ENCODE measurements around the gene GLRA1. TPM values are rescaled to one million over a fixed set of nuclear protein-coding genes. Genes with fewer than 3 reads are reported as not detected.

Gene GLRA1
- total RNA-seq, 1 experiment from 2014 or later, result not detected

GRCh38 chr5:151923866-151924476 is 680 bp downstream of the GLRA1 start:
- H3K9me3 ChIP-seq (ENCODE audit: control insufficient read depth, insufficient read depth, low read depth, low read length), result no peaks in the 10 kb centered on the region
- in situ Hi-C loops (cut with HindIII; ENCODE audit: low pct_unique_long_range_greater_than_20kb, low sequenced_read_pairs) (no loop called here), intact Hi-C loops (cut with micrococcal nuclease; ENCODE audit: unreplicated experiment) (loop anchor here (10.0 kb wide), 2 partner anchors 221 to 361 kb away; no protein-coding TSS in a partner anchor)
- TF ChIP-seq SIN3A (IDR thresholded peaks at IDR 0.05; ENCODE audit: borderline replicate concordance, insufficient read depth, low read depth, low read length) (no peak), TCF7L2 (IDR thresholded peaks at IDR 0.05; ENCODE audit: low read depth, low read length) (no peak), REST (IDR thresholded peaks at IDR 0.05; ENCODE audit: insufficient read depth in 1 of 2, low read depth in 2 of 2, low read length in 1 of 2) (0 out of 4 replicates have a peak, but pooled peaks of 1 of the 2 experiments have one; percentile 61), POLR2AphosphoS5 (IDR thresholded peaks at IDR 0.05; ENCODE audit: low read depth, low read length) (no peak)
- TF ChIP-seq, protein P1, sequence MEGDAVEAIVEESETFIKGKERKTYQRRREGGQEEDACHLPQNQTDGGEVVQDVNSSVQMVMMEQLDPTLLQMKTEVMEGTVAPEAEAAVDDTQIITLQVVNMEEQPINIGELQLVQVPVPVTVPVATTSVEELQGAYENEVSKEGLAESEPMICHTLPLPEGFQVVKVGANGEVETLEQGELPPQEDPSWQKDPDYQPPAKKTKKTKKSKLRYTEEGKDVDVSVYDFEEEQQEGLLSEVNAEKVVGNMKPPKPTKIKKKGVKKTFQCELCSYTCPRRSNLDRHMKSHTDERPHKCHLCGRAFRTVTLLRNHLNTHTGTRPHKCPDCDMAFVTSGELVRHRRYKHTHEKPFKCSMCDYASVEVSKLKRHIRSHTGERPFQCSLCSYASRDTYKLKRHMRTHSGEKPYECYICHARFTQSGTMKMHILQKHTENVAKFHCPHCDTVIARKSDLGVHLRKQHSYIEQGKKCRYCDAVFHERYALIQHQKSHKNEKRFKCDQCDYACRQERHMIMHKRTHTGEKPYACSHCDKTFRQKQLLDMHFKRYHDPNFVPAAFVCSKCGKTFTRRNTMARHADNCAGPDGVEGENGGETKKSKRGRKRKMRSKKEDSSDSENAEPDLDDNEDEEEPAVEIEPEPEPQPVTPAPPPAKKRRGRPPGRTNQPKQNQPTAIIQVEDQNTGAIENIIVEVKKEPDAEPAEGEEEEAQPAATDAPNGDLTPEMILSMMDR (IDR thresholded peaks at IDR 0.05), result peak; percentile 75
- H3K27me3 ChIP-seq (ENCODE audit: control insufficient read depth, insufficient read depth, low read length), result peaks cover 6% of the 10 kb centered on the region; the same call in 1 of the 2 replicates
- ATAC-seq (peak; percentile 84), DNase-seq (ENCODE audit: low read depth, low spot score) (no peak)
- no peaks in the 10 kb centered on the region for H3K36me3 ChIP-seq (ENCODE audit: control insufficient read depth, insufficient read depth, low read length)
- H3K4me1 ChIP-seq (ENCODE audit: control insufficient read depth, insufficient read depth, low read length), result no peaks in the 10 kb centered on the region; the same call in 1 of the 2 replicates
- no TSS peak for BruUV-seq (replicated peaks)
- ChIA-PET POLR2A (no interaction called here), CTCF (interaction anchor here (0.6 kb wide), 1 partner anchor 370 kb away, joined by 5 read pairs; no protein-coding TSS in a partner anchor)
- no peak overlapping the region for H3K4me3 ChIP-seq (ENCODE audit: low read depth in 2 of 2, low read length in 2 of 2)
- no peak overlapping the region for H3K27ac ChIP-seq (ENCODE audit: low read length)

DNA sequence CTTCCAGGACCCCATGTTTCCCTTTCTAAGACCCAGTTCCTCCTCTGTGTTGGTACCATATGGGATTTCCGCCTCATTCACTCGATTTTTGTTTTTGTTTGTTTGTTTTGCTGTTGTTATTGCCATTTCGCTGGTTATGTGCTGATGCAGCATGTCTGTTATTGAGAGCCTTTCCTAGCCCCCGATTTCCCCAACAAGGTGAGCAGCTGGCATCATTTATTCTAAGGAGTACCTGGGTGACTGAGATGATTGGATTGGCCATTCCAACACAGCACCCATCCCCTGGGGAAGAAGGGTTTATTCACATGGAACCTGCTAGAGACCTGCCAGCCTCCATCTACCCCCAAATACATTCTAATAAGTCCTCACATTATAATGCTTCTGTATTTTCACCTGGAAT is 2.7 kb downstream of the GLRA1 start:
- H3K27ac ChIP-seq (ENCODE audit: low read length), result no peak overlapping the region
- H3K4me1 ChIP-seq (ENCODE audit: control insufficient read depth, insufficient read depth, low read length), result no peaks in the 10 kb centered on the region; the same call in 1 of the 2 replicates
- no peaks in the 10 kb centered on the region for H3K36me3 ChIP-seq (ENCODE audit: control insufficient read depth, insufficient read depth, low read length)
- ATAC-seq, result no peak
- no peak for DNase-seq (ENCODE audit: low read depth, low spot score)
- intact Hi-C loops (cut with micrococcal nuclease; ENCODE audit: unreplicated experiment), result loop anchor here (10.0 kb wide), 2 partner anchors 223 to 363 kb away; no protein-coding TSS in a partner anchor
- H3K27me3 ChIP-seq (ENCODE audit: control insufficient read depth, insufficient read depth, low read length), result peaks cover 6% of the 10 kb centered on the region; the same call in 1 of the 2 replicates
- ChIA-PET CTCF (no interaction called here), POLR2A (no interaction called here)
- BruUV-seq (replicated peaks), result no TSS peak
- TF ChIP-seq SIN3A (IDR thresholded peaks at IDR 0.05; ENCODE audit: borderline replicate concordance, insufficient read depth, low read depth, low read length) (no peak), TCF7L2 (IDR thresholded peaks at IDR 0.05; ENCODE audit: low read depth, low read length) (no peak), REST (IDR thresholded peaks at IDR 0.05; ENCODE audit: insufficient read depth in 1 of 2, low read depth in 2 of 2, low read length in 1 of 2) (no peak), POLR2AphosphoS5 (IDR thresholded peaks at IDR 0.05; ENCODE audit: low read depth, low read length) (no peak)
- TF ChIP-seq, protein P1 (IDR thresholded peaks at IDR 0.05), result no peak
- in situ Hi-C loops (cut with HindIII; ENCODE audit: low pct_unique_long_range_greater_than_20kb, low sequenced_read_pairs), result no loop called here
- no peaks in the 10 kb centered on the region for H3K9me3 ChIP-seq (ENCODE audit: control insufficient read depth, insufficient read depth, low read depth, low read length)
- no peak overlapping the region for H3K4me3 ChIP-seq (ENCODE audit: low read depth in 2 of 2, low read length in 2 of 2)
